Ishikawa (cell line): Measurements from ENCODE around the gene FOXF1.

Experiments used
- MAX ChIP-seq: IDR thresholded peaks from 2 replicates; pipeline ENCODE4 v1.6.1; 2012
- USF1 ChIP-seq: IDR thresholded peaks from 2 replicates; pipeline ENCODE4 v1.6.1; 2012

- no peak for TF ChIP-seq USF1
- no peak for TF ChIP-seq MAX
Measured at GRCh38 chr16:86471896-86472295, 38.4 kb upstream of the FOXF1 start.
